ENCODE data around the gene NT5C3B.
A peak's percentile ranks its signal among the peaks of the same experiment; 100 is the strongest.

NT5C3B gene

GRCh38 chr17:41799366-41799765, 36.7 kb downstream of the NT5C3B start:
- Histone ChIP-seq H3K27ac (ENCODE audit: insufficient read depth, low read length, poor library complexity, severe bottlenecking) (no peak overlapping the region), H3K9me3 (ENCODE audit: control insufficient read depth, low read length) (no peaks in the 10 kb centered on the region), H3K27me3 (replicated peaks; ENCODE audit: control insufficient read depth, insufficient read depth, low read length, poor library complexity, severe bottlenecking) (no peaks in the 10 kb centered on the region), H3K4me1 (ENCODE audit: control insufficient read depth, insufficient read depth, low read length, poor library complexity, severe bottlenecking) (no peaks in the 10 kb centered on the region), H3K36me3 (ENCODE audit: control insufficient read depth, insufficient read depth, low read length) (no peaks in the 10 kb centered on the region), H3K4me3 (ENCODE audit: insufficient read depth, low read depth, low read length, poor library complexity, severe bottlenecking) (no peak overlapping the region)
- DNase-seq, result no peak

DNA sequence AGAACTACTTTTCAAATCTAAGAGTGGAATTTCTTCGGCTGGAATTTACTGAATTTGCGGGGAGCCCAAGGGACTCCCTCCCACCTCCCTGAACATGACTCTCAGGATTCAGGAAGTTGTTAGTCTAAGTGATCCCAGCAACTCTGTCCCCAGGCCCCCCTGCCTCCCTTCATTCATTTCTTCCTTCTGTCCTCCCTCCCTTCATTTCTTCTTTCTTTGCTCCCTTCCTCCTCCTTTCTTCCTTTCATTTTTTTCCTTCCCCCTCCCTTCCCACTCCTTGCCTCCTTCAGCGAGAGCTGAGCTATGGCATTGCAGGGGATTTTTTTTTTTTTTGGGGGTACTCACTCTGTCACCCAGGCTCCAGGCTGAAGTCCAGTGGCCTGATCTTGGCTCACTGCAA, 38.7 kb downstream of the NT5C3B start:
- H3K27ac ChIP-seq (ENCODE audit: insufficient read depth, low read length, poor library complexity, severe bottlenecking), result no peak overlapping the region
- H3K9me3 ChIP-seq (ENCODE audit: control insufficient read depth, low read length), result no peaks in the 10 kb centered on the region
- no peaks in the 10 kb centered on the region for H3K27me3 ChIP-seq (replicated peaks; ENCODE audit: control insufficient read depth, insufficient read depth, low read length, poor library complexity, severe bottlenecking)
- no peaks in the 10 kb centered on the region for H3K4me1 ChIP-seq (ENCODE audit: control insufficient read depth, insufficient read depth, low read length, poor library complexity, severe bottlenecking)
- DNase-seq, result no peak
- no peaks in the 10 kb centered on the region for H3K36me3 ChIP-seq (ENCODE audit: control insufficient read depth, insufficient read depth, low read length)
- H3K4me3 ChIP-seq (ENCODE audit: insufficient read depth, low read depth, low read length, poor library complexity, severe bottlenecking), result no peak overlapping the region

- no peak overlapping the region for H3K27ac ChIP-seq (ENCODE audit: insufficient read depth, low read length, poor library complexity, severe bottlenecking)
- H3K36me3 ChIP-seq (ENCODE audit: control insufficient read depth, insufficient read depth, low read length), result no peaks in the 10 kb centered on the region
- H3K4me1 ChIP-seq (ENCODE audit: control insufficient read depth, insufficient read depth, low read length, poor library complexity, severe bottlenecking), result no peaks in the 10 kb centered on the region
- no peaks in the 10 kb centered on the region for H3K27me3 ChIP-seq (replicated peaks; ENCODE audit: control insufficient read depth, insufficient read depth, low read length, poor library complexity, severe bottlenecking)
- H3K4me3 ChIP-seq (ENCODE audit: insufficient read depth, low read depth, low read length, poor library complexity, severe bottlenecking), result no peak overlapping the region
- no peak for DNase-seq
- H3K9me3 ChIP-seq (ENCODE audit: control insufficient read depth, low read length), result no peaks in the 10 kb centered on the region
These were observed 39.7 kb downstream of the NT5C3B start for GRCh38 chr17:41796121-41796895.

DNA sequence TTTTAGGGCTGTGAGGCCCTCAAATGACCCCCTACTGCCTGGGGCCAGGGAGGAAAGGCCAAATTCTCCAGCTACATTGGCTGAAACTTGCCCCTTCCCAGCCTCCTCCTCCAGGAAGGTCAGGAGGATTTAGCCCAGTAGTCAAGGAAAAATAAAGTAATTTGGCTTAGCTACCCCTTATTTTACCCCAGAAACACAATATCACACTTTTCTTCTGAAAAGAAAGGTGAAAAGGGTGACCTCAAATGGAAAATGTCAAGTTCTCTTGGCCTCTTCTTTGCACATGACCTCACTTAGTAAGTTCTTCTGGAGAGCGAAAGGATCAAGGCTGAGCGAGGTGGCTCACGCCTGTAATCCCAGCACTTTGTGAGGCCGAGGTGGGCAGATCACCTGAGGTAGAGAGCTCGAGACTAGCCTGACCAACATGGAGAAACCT, 41.5 kb downstream of the NT5C3B start:
- no peak overlapping the region for H3K27ac ChIP-seq (ENCODE audit: insufficient read depth, low read length, poor library complexity, severe bottlenecking)

GRCh38 chr17:41793784-41794539, 42.1 kb downstream of the NT5C3B start:
- no peak for DNase-seq
- H3K27ac ChIP-seq (ENCODE audit: insufficient read depth, low read length, poor library complexity, severe bottlenecking), result no peak overlapping the region
- H3K36me3 ChIP-seq (ENCODE audit: control insufficient read depth, insufficient read depth, low read length), result no peaks in the 10 kb centered on the region
- no peaks in the 10 kb centered on the region for H3K4me1 ChIP-seq (ENCODE audit: control insufficient read depth, insufficient read depth, low read length, poor library complexity, severe bottlenecking)
- no peaks in the 10 kb centered on the region for H3K27me3 ChIP-seq (replicated peaks; ENCODE audit: control insufficient read depth, insufficient read depth, low read length, poor library complexity, severe bottlenecking)
- H3K4me3 ChIP-seq (ENCODE audit: insufficient read depth, low read depth, low read length, poor library complexity, severe bottlenecking), result no peak overlapping the region
- no peaks in the 10 kb centered on the region for H3K9me3 ChIP-seq (ENCODE audit: control insufficient read depth, low read length)

More for the DNA sequence above, 41.5 kb downstream of the NT5C3B start:
- no peaks in the 10 kb centered on the region for H3K36me3 ChIP-seq (ENCODE audit: control insufficient read depth, insufficient read depth, low read length)
- H3K4me3 ChIP-seq (ENCODE audit: insufficient read depth, low read depth, low read length, poor library complexity, severe bottlenecking), result no peak overlapping the region
- H3K27me3 ChIP-seq (replicated peaks; ENCODE audit: control insufficient read depth, insufficient read depth, low read length, poor library complexity, severe bottlenecking), result no peaks in the 10 kb centered on the region
- DNase-seq, result no peak
- H3K9me3 ChIP-seq (ENCODE audit: control insufficient read depth, low read length), result no peaks in the 10 kb centered on the region
- H3K4me1 ChIP-seq (ENCODE audit: control insufficient read depth, insufficient read depth, low read length, poor library complexity, severe bottlenecking), result no peaks in the 10 kb centered on the region

DNA sequence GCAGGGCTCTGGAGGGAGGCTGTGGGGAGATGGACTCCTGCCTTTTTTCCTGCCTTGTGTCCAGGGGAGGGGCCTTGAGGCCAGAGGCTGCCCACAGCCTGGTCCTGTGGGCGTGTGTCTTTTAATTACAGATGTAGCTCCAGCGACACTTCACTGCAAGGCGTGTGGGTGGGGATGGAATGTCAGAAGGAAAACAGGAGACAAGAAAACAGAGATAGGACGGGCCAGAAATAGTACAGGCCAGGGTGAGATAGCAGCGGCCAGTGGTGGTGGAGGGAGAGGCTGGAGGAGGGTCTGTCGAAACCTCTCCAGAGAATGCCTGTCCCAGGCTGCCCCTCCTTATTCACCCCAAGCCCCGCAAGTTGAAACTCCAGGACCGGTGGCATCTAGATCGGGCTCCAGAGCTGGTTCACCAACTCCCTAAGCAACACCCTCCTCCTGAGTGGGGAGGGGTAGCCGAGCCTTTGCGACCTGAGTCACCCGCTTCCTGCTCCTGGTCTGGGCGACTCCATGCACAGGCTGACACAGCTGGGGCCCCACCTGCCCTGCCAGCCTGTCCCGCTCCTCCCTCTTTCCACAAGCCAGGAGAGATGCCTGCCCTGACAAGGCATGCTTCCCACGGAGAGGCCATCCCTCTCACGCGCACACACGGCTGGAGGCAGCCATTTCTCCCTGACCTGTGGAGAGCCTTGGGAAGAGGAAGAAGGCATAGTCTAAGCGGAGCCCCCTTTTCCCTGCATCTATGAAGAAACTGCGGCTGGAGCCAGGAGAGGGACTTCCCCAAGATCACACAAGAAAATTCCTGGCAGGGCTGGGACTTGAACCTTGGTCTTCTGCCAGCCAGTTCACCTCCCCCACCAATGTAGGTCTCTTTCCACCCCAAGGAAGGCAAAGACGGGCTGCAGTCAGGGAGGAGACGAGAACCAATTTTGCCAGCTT, 42.9 kb downstream of the NT5C3B start:
- no peak overlapping the region for H3K27ac ChIP-seq (ENCODE audit: insufficient read depth, low read length, poor library complexity, severe bottlenecking)
- H3K4me3 ChIP-seq (ENCODE audit: insufficient read depth, low read depth, low read length, poor library complexity, severe bottlenecking), result no peak overlapping the region
- no peaks in the 10 kb centered on the region for H3K9me3 ChIP-seq (ENCODE audit: control insufficient read depth, low read length)
- no peaks in the 10 kb centered on the region for H3K36me3 ChIP-seq (ENCODE audit: control insufficient read depth, insufficient read depth, low read length)
- H3K27me3 ChIP-seq (replicated peaks; ENCODE audit: control insufficient read depth, insufficient read depth, low read length, poor library complexity, severe bottlenecking), result no peaks in the 10 kb centered on the region
- H3K4me1 ChIP-seq (ENCODE audit: control insufficient read depth, insufficient read depth, low read length, poor library complexity, severe bottlenecking), result no peaks in the 10 kb centered on the region
- DNase-seq, result no peak

DNA sequence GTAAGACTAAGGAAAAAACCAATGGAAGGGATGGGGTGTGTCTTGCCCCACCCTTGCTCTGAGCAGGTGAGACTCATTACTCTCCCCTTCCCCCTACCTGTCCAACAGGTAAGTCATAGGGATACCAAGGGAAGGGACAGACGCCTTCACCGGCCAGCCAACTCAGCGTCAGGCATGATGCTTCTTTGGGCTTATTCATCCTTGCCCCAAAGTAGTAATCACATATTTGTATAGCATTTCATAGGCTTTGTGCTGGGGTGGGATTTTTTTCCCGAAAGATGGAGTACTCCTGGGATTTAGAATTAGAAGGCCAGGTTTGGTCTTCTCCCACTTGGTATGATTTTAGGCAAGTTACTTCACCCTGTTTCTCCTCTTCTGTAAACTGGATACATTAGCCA, 49.0 kb downstream of the NT5C3B start:
- DNase-seq, result no peak
- peaks cover 13% of the 10 kb centered on the region for H3K27me3 ChIP-seq (replicated peaks; ENCODE audit: control insufficient read depth, insufficient read depth, low read length, poor library complexity, severe bottlenecking)
- H3K4me3 ChIP-seq (ENCODE audit: insufficient read depth, low read depth, low read length, poor library complexity, severe bottlenecking), result peak overlapping the region; percentile 44
- no peak overlapping the region for H3K27ac ChIP-seq (ENCODE audit: insufficient read depth, low read length, poor library complexity, severe bottlenecking)
- no peaks in the 10 kb centered on the region for H3K9me3 ChIP-seq (ENCODE audit: control insufficient read depth, low read length)
- peaks cover 18% of the 10 kb centered on the region for H3K4me1 ChIP-seq (ENCODE audit: control insufficient read depth, insufficient read depth, low read length, poor library complexity, severe bottlenecking)
- H3K36me3 ChIP-seq (ENCODE audit: control insufficient read depth, insufficient read depth, low read length), result no peaks in the 10 kb centered on the region

GRCh38 chr17:41786227-41787020, 49.6 kb downstream of the NT5C3B start, which contains the start of gene JUP:
Gene JUP (minus strand): TSS chr17:41786711. CDS start chr17:41771854, 14,857 bp downstream.
- no peaks in the 10 kb centered on the region for H3K9me3 ChIP-seq (ENCODE audit: control insufficient read depth, low read length)
- DNase-seq, result peak; percentile 79 to 80 (median 79)
- H3K4me3 ChIP-seq (ENCODE audit: insufficient read depth, low read depth, low read length, poor library complexity, severe bottlenecking), result peak within 1 kb of the TSS; percentile 44
- H3K36me3 ChIP-seq (ENCODE audit: control insufficient read depth, insufficient read depth, low read length), result no peaks in the 10 kb centered on the region
- peaks cover 13% of the 10 kb centered on the region for H3K27me3 ChIP-seq (replicated peaks; ENCODE audit: control insufficient read depth, insufficient read depth, low read length, poor library complexity, severe bottlenecking)
- H3K4me1 ChIP-seq (ENCODE audit: control insufficient read depth, insufficient read depth, low read length, poor library complexity, severe bottlenecking), result peaks cover 18% of the 10 kb centered on the region
- no peak within 1 kb of the TSS for H3K27ac ChIP-seq (ENCODE audit: insufficient read depth, low read length, poor library complexity, severe bottlenecking)

DNA sequence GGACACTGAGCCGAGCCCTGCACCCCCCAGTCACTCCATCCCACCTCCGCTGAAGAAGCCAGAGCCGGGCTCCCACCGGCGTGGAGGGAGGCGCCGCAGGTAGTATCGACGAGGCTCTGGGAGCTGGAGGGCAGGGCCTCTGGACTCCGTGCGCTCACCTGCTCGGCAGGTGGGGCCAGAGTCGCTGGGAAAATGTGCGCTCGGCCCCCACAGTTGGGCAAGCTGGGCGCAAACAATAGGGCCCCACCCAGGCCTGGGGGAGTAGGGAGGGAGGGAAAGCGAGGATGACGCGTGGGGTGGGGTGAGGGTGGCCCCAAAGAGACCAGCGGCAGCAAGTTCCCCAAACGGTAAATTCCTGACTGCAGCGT, 50.2 kb downstream of the NT5C3B start:
- H3K36me3 ChIP-seq (ENCODE audit: control insufficient read depth, insufficient read depth, low read length), result no peaks in the 10 kb centered on the region
- H3K27me3 ChIP-seq (replicated peaks; ENCODE audit: control insufficient read depth, insufficient read depth, low read length, poor library complexity, severe bottlenecking), result peaks cover 13% of the 10 kb centered on the region
- H3K9me3 ChIP-seq (ENCODE audit: control insufficient read depth, low read length), result no peaks in the 10 kb centered on the region
- no peak for DNase-seq
- H3K27ac ChIP-seq (ENCODE audit: insufficient read depth, low read length, poor library complexity, severe bottlenecking), result no peak overlapping the region
- peaks cover 18% of the 10 kb centered on the region for H3K4me1 ChIP-seq (ENCODE audit: control insufficient read depth, insufficient read depth, low read length, poor library complexity, severe bottlenecking)
- H3K4me3 ChIP-seq (ENCODE audit: insufficient read depth, low read depth, low read length, poor library complexity, severe bottlenecking), result peak overlapping the region; percentile 44

All from effector memory CD4-positive, alpha-beta T cell (primary cell).